ENCODE data around the gene MATN4.

MATN4 gene

GRCh38 chr20:45344168-45344860 is 36.2 kb upstream of the MATN4 start:
- no peak for DNase-seq (ENCODE audit: low spot score)
- no peak for TF ChIP-seq CTCF (IDR thresholded peaks at IDR 0.05; ENCODE audit: borderline replicate concordance, control extremely low read depth, extremely low read depth, insufficient read depth, missing control alignments)
- in situ Hi-C loops (cut with MboI; ENCODE audit: low sequenced_read_pairs, unreplicated experiment) = no loop called here

DNA sequence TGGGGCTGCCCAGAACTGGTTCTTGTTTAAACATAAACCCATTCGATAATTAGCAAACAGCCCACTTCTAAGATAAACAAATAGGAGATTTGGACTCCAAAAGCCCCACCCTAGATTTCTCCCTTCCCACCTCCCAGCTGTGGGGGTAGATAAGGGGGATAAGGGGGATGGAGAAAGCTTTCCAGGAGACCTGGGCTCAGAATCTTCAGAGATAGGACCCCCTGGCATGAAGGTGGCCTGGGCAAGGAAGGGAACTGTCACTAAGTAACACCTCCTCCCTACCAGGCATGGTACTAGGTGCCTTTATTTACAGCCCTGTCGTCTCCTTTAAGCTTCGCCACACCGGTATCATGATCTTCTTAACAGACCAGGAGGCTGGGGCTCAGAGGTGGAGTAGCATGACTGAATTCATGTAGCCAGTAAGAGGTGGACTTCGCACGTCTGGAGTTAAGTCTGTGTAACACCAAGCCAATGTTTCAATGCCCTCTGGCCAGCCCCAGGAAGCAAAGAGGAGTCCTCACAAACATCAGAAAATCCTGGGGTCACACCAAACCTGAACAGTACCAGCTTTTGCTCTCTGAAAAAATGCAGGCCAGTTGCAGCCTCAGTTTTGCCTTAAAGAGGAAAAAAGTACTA is 35.6 kb upstream of the MATN4 start:
- no peak for TF ChIP-seq CTCF (IDR thresholded peaks at IDR 0.05; ENCODE audit: borderline replicate concordance, control extremely low read depth, extremely low read depth, insufficient read depth, missing control alignments)
- in situ Hi-C loops (cut with MboI; ENCODE audit: low sequenced_read_pairs, unreplicated experiment) = no loop called here
- DNase-seq (ENCODE audit: low spot score) = no peak

DNA sequence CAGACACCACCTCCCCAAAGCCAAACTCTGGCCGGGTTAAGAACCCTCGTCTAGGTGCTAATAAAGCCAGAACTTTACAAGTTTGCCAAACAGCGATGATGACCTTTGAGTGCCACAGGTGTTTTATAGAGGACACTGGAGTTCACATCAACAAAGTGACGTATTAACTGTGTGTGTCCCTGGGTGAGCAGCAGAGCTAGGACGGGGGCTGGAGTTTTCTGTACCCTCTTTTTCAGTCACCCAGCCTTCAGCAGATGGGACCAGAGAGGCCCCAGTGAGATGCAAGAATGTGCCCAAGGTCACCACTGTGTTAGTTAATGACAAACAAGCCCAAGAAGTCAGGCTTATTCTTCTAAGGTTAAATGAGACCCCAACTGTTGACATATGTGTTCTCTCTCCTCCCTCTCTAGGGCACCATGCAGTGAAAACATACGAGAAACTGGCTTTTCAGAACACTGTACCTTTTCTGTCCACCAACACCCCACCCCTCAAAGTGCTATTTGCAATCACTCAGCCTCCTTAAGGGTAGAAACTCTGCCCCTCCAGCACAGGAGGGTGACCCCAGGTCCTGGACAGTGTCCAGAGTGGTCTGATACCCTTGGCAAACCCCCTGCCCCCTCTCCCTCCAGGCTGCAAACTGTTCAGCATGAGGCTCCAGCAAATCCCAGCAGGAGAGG is 34.9 kb upstream of the MATN4 start:
- DNase-seq (ENCODE audit: low spot score) = no peak
- TF ChIP-seq CTCF (IDR thresholded peaks at IDR 0.05; ENCODE audit: borderline replicate concordance, control extremely low read depth, extremely low read depth, insufficient read depth, missing control alignments) = no peak
- in situ Hi-C loops (cut with MboI; ENCODE audit: low sequenced_read_pairs, unreplicated experiment) = no loop called here

GRCh38 chr20:45341939-45342854 is 34.1 kb upstream of the MATN4 start:
- in situ Hi-C loops (cut with MboI; ENCODE audit: low sequenced_read_pairs, unreplicated experiment) = no loop called here
- no peak for TF ChIP-seq CTCF (IDR thresholded peaks at IDR 0.05; ENCODE audit: borderline replicate concordance, control extremely low read depth, extremely low read depth, insufficient read depth, missing control alignments)
- DNase-seq (ENCODE audit: low spot score) = no peak

- no peak for TF ChIP-seq CTCF (IDR thresholded peaks at IDR 0.05; ENCODE audit: borderline replicate concordance, control extremely low read depth, extremely low read depth, insufficient read depth, missing control alignments)
- no peak for DNase-seq (ENCODE audit: low spot score)
- in situ Hi-C loops (cut with MboI; ENCODE audit: low sequenced_read_pairs, unreplicated experiment) = no loop called here
Measured at GRCh38 chr20:45341579-45341938, 33.5 kb upstream of the MATN4 start.

- no peak for DNase-seq (ENCODE audit: low spot score)
- no peak for TF ChIP-seq CTCF (IDR thresholded peaks at IDR 0.05; ENCODE audit: borderline replicate concordance, control extremely low read depth, extremely low read depth, insufficient read depth, missing control alignments)
- in situ Hi-C loops (cut with MboI; ENCODE audit: low sequenced_read_pairs, unreplicated experiment) = no loop called here
Measured at GRCh38 chr20:45340951-45341350, 32.9 kb upstream of the MATN4 start.

All from GM13976 (cell line).